HepG2 (cell line): Measurements from ENCODE around the gene SPATA33. TPM values are rescaled to one million over a fixed set of nuclear protein-coding genes. Genes with fewer than 3 reads are reported as not detected.
A peak's percentile ranks its signal among the peaks of the same experiment; 100 is the strongest.

ENCODE experiments used
- ARHGAP35 ChIP-seq: sonication (generic); formaldehyde crosslinking; IDR thresholded peaks from 2 replicates; pipeline ENCODE4 v1.9.0; 2022; ENCODE audit warnings: mild to moderate bottlenecking, inconsistent platforms, moderate library complexity, missing genetic modification reagents, borderline replicate concordance
- ELF4 ChIP-seq: sonication (generic); formaldehyde crosslinking; IDR thresholded peaks from 2 replicates; pipeline ENCODE4 v1.5.0; 2020; ENCODE audit warnings: missing genetic modification reagents, mild to moderate bottlenecking, moderate library complexity, borderline replicate concordance
- IRX3 ChIP-seq: sonication (generic); formaldehyde crosslinking; IDR thresholded peaks from 2 replicates; pipeline ENCODE4 v1.8.1; 2023; ENCODE audit warnings: mild to moderate bottlenecking, low read depth, missing genetic modification reagents, borderline replicate concordance
- MAZ ChIP-seq, 2 experiments: sonication (generic) in 1 of 2; formaldehyde crosslinking in 1 of 2; IDR thresholded peaks; 2 replicates each; pipeline versions ENCODE4 v1.5.0 to v1.6.1; 2012 to 2020; ENCODE audit warnings: low read depth in 2 of 2, mild to moderate bottlenecking in 2 of 2, borderline replicate concordance in 1 of 2, improper control_type of control experiment in 1 of 2, low read length in 1 of 2, missing genetic modification reagents in 1 of 2, moderate library complexity in 1 of 2
- MTF1 ChIP-seq: sonication (generic); formaldehyde crosslinking; IDR thresholded peaks from 2 replicates; pipeline ENCODE4 v1.5.0; 2020; ENCODE audit warnings: missing genetic modification reagents
- NFATC3 ChIP-seq: sonication (generic); formaldehyde crosslinking; IDR thresholded peaks from 2 replicates; pipeline ENCODE4 v1.5.1; 2020; ENCODE audit warnings: mild to moderate bottlenecking, missing genetic modification reagents
- SOX13 ChIP-seq, 3 experiments: fragments of 450-650 bp in 1 of 3; sonication (generic) in 1 of 3; formaldehyde crosslinking in 1 of 3; IDR thresholded peaks in 2 of 3; conservative IDR thresholded peaks in 1 of 3; 2 replicates each; pipeline versions ENCODE4 v1.5.0 to v1.6.1; 2016 to 2020; ENCODE audit warnings: antibody characterized with exemption in 1 of 3, mild to moderate bottlenecking in 1 of 3, missing compliant biosample characterization in 1 of 3, missing genetic modification reagents in 1 of 3, moderate library complexity in 1 of 3
- SRSF1 ChIP-seq: fragments of 200-400 bp; formaldehyde crosslinking; optimal IDR thresholded peaks from 2 replicates; pipeline ENCODE3; 2017; ENCODE audit warnings: mild to moderate bottlenecking, low read depth, low read length, moderate library complexity
- YEATS2 ChIP-seq: sonication (generic); formaldehyde crosslinking; IDR thresholded peaks from 2 replicates; pipeline ENCODE4 v1.4.0; 2020; ENCODE audit warnings: missing genetic modification reagents, borderline replicate concordance
- ZBTB38 ChIP-seq: sonication (generic); formaldehyde crosslinking; IDR thresholded peaks from 2 replicates; pipeline ENCODE4 v1.5.1; 2020; ENCODE audit warnings: mild to moderate bottlenecking, missing genetic modification reagents
- ZNF24 ChIP-seq: fragments of 450-650 bp; IDR thresholded peaks from 2 replicates; pipeline ENCODE4 v1.6.1; 2017; ENCODE audit warnings: antibody characterized with exemption, mild to moderate bottlenecking
- ZNF333 ChIP-seq: sonication (generic); formaldehyde crosslinking; IDR thresholded peaks from 2 replicates; pipeline ENCODE4 v1.4.0; 2020; ENCODE audit warnings: mild to moderate bottlenecking, missing genetic modification reagents, borderline replicate concordance
- ZNF841 ChIP-seq: sonication (generic); formaldehyde crosslinking; IDR thresholded peaks from 2 replicates; pipeline ENCODE4 v1.8.1; 2023; ENCODE audit warnings: missing genetic modification reagents, borderline replicate concordance
- polyA plus RNA-seq, 8 experiments: library from polyadenylated mRNA; depleted of rRNA in 3 of 8; stranded (reverse) in 7 of 8; unstranded in 1 of 8; fragments of >200 nt; fragmentation: Illumina TruSeq in 4 of 8; extraction: Trizol in 4 of 8; gene quantifications; 2 replicates each; pipeline versions ENCODE4 v1.2.1 to v1.2.3, GENCODE V29; 2011 to 2016; ENCODE audit warnings: low read depth in 4 of 8, missing spikeins in 1 of 8, mixed read lengths in 1 of 8; ENCODE audit not compliant: insufficient read depth in 1 of 8
- total RNA-seq, 5 experiments: library from RNA; depleted of rRNA; stranded (reverse); fragments of >200 nt; fragmentation: Illumina TruSeq; extraction: Trizol; gene quantifications; 2 replicates each; pipeline ENCODE4 v1.2.3, GENCODE V29; 2016; ENCODE audit warnings: low read depth in 1 of 5
- TF ChIP-seq, protein P1 (sequence below): sonication (generic); formaldehyde crosslinking; IDR thresholded peaks from 2 replicates; pipeline ENCODE4 v1.4.0; 2020; ENCODE audit warnings: mild to moderate bottlenecking, missing genetic modification reagents
- TF ChIP-seq, protein P2 (sequence below): sonication (generic); formaldehyde crosslinking; IDR thresholded peaks from 2 replicates; pipeline ENCODE4 v1.8.0; 2022; ENCODE audit warnings: missing genetic modification reagents, low read depth, mild to moderate bottlenecking, borderline replicate concordance
- TF ChIP-seq, protein P3 (sequence below): sonication (generic); formaldehyde crosslinking; IDR thresholded peaks from 2 replicates; pipeline ENCODE4 v1.4.0; 2020; ENCODE audit warnings: missing genetic modification reagents
- TF ChIP-seq, protein P4 (sequence below): sonication (generic); formaldehyde crosslinking; IDR thresholded peaks from 2 replicates; pipeline ENCODE4 v1.8.0; 2022; ENCODE audit warnings: mild to moderate bottlenecking, missing genetic modification reagents, moderate library complexity

SPATA33 gene
- total and polyA plus RNA-seq, 2 of the 13 experiments (the other 11 are each of a cell fraction or from before 2014, with no cell fraction given), result 5.7 to 11.0 TPM

DNA sequence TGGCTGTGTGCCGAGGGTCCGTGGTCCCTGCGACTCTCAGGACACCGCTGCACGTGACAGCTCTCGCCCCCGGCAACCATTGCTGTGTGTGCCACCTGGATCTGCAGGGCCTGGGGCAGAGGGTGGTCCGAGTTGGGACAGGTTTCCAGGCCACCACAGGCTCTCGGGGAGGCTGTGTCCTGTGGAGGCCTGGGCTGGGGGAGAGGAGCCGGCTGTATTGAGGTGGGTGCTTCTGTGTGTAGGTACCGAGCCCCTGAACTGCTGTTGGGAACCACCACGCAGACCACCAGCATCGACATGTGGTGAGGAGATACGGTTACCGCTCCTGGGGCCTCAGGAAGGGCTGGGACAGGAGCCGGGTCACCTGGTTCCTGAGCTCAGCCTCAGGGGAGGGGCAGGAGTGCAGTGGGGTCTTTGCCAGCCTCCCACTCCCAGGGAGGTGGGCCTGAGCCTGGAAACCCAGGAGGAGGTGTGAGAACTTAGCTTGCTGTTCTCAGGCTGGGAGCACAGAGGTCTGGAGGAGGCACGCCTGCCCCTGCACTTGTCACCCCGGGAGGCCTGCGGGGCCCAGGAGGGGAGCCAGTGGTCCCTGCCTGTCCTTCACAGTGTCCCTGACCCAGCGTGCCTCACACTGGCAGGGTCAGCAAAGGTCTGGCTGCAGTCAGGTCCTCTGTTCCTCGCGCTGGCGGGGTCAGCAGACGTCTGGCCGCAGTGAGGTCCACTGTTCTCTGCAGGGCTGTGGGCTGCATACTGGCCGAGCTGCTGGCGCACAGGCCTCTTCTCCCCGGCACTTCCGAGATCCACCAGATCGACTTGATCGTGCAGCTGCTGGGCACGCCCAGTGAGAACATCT lies 36.5 kb downstream of the SPATA33 start (continued):
- TF ChIP-seq, protein P1, sequence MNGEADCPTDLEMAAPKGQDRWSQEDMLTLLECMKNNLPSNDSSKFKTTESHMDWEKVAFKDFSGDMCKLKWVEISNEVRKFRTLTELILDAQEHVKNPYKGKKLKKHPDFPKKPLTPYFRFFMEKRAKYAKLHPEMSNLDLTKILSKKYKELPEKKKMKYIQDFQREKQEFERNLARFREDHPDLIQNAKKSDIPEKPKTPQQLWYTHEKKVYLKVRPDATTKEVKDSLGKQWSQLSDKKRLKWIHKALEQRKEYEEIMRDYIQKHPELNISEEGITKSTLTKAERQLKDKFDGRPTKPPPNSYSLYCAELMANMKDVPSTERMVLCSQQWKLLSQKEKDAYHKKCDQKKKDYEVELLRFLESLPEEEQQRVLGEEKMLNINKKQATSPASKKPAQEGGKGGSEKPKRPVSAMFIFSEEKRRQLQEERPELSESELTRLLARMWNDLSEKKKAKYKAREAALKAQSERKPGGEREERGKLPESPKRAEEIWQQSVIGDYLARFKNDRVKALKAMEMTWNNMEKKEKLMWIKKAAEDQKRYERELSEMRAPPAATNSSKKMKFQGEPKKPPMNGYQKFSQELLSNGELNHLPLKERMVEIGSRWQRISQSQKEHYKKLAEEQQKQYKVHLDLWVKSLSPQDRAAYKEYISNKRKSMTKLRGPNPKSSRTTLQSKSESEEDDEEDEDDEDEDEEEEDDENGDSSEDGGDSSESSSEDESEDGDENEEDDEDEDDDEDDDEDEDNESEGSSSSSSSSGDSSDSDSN (CRISPR knock-in tag), result peak; percentile 52; the same call in 1 of the 2 replicates
- no peak for TF ChIP-seq ELF4
- TF ChIP-seq MAZ (IDR thresholded peaks at IDR 0.05; ENCODE audit: borderline replicate concordance, low read depth, low read length), result no peak
- TF ChIP-seq MAZ (CRISPR knock-in tag; IDR thresholded peaks at IDR 0.05; ENCODE audit: low read depth), result no peak; the same call in 1 of the 2 replicates
- TF ChIP-seq IRX3 (CRISPR knock-in tag), result 0 out of 2 replicates have a peak, but pooled peaks have one; percentile 37
- TF ChIP-seq MTF1, result no peak
- TF ChIP-seq ZNF24, result no peak
- no peak for TF ChIP-seq SRSF1
- TF ChIP-seq NFATC3 (CRISPR knock-in tag), result no peak
- TF ChIP-seq ZBTB38 (CRISPR knock-in tag), result peak; percentile 92
- TF ChIP-seq, protein P2, sequence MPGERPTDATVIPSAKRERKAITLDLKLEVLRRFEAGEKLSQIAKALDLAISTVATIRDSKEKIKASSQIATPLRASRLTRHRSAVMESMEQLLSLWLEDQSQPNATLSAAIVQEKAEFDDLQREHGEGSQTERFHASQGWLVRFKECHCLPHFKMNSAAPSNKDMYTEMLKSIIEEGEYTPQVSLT (CRISPR knock-in tag), result no peak; the same call in 1 of the 2 replicates
- TF ChIP-seq, protein P3, sequence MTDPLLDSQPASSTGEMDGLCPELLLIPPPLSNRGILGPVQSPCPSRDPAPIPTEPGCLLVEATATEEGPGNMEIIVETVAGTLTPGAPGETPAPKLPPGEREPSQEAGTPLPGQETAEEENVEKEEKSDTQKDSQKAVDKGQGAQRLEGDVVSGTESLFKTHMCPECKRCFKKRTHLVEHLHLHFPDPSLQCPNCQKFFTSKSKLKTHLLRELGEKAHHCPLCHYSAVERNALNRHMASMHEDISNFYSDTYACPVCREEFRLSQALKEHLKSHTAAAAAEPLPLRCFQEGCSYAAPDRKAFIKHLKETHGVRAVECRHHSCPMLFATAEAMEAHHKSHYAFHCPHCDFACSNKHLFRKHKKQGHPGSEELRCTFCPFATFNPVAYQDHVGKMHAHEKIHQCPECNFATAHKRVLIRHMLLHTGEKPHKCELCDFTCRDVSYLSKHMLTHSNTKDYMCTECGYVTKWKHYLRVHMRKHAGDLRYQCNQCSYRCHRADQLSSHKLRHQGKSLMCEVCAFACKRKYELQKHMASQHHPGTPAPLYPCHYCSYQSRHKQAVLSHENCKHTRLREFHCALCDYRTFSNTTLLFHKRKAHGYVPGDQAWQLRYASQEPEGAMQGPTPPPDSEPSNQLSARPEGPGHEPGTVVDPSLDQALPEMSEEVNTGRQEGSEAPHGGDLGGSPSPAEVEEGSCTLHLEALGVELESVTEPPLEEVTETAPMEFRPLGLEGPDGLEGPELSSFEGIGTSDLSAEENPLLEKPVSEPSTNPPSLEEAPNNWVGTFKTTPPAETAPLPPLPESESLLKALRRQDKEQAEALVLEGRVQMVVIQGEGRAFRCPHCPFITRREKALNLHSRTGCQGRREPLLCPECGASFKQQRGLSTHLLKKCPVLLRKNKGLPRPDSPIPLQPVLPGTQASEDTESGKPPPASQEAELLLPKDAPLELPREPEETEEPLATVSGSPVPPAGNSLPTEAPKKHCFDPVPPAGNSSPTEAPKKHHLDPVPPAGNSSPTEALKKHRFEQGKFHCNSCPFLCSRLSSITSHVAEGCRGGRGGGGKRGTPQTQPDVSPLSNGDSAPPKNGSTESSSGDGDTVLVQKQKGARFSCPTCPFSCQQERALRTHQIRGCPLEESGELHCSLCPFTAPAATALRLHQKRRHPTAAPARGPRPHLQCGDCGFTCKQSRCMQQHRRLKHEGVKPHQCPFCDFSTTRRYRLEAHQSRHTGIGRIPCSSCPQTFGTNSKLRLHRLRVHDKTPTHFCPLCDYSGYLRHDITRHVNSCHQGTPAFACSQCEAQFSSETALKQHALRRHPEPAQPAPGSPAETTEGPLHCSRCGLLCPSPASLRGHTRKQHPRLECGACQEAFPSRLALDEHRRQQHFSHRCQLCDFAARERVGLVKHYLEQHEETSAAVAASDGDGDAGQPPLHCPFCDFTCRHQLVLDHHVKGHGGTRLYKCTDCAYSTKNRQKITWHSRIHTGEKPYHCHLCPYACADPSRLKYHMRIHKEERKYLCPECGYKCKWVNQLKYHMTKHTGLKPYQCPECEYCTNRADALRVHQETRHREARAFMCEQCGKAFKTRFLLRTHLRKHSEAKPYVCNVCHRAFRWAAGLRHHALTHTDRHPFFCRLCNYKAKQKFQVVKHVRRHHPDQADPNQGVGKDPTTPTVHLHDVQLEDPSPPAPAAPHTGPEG (CRISPR knock-in tag), result no peak
- no peak for TF ChIP-seq ZNF333
- TF ChIP-seq YEATS2, result no peak
- TF ChIP-seq SOX13 (IDR thresholded peaks at IDR 0.05), result no peak
- peak in 1 of 2 experiments; percentile 63; a peak in 2 of 4 replicates for TF ChIP-seq SOX13 (CRISPR knock-in tag; conservative IDR thresholded peaks at IDR 0.05 in 1 of 2, IDR thresholded peaks at IDR 0.05 in 1 of 2)
- TF ChIP-seq, protein P4, sequence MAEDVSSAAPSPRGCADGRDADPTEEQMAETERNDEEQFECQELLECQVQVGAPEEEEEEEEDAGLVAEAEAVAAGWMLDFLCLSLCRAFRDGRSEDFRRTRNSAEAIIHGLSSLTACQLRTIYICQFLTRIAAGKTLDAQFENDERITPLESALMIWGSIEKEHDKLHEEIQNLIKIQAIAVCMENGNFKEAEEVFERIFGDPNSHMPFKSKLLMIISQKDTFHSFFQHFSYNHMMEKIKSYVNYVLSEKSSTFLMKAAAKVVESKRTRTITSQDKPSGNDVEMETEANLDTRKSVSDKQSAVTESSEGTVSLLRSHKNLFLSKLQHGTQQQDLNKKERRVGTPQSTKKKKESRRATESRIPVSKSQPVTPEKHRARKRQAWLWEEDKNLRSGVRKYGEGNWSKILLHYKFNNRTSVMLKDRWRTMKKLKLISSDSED (CRISPR knock-in tag), result no peak
- TF ChIP-seq ZNF841, result no peak
- TF ChIP-seq ARHGAP35 (CRISPR knock-in tag), result no peak
